Muscle of leg (tissue), 16 donors: ENCODE measurements around the gene LRRC9. TPM values are rescaled to one million over a fixed set of nuclear protein-coding genes. Genes with fewer than 3 reads are reported as not detected.
A peak's percentile ranks its signal among the peaks of the same experiment; 100 is the strongest.

ENCODE experiments used
- DNase-seq: peaks from one replicate; pipeline ENCODE4 v3.0.0; 2013
- H3K27ac ChIP-seq: one replicate; pipeline ENCODE4 v1.5.1; 2013; ENCODE audit warnings: mild to moderate bottlenecking, low read length, control low read depth
- H3K27me3 ChIP-seq: one replicate; pipeline ENCODE4 v1.6.1; 2013; ENCODE audit warnings: low read length; ENCODE audit not compliant: control insufficient read depth, insufficient read depth
- H3K36me3 ChIP-seq: one replicate; pipeline ENCODE4 v1.6.1; 2013; ENCODE audit warnings: low read length; ENCODE audit not compliant: control insufficient read depth, insufficient read depth
- H3K4me1 ChIP-seq: one replicate; pipeline ENCODE4 v1.6.1; 2013; ENCODE audit warnings: low read length; ENCODE audit not compliant: control insufficient read depth, insufficient read depth
- H3K4me3 ChIP-seq: one replicate; pipeline ENCODE4 v1.5.1; 2013; ENCODE audit warnings: low read length, control low read depth
- H3K9me3 ChIP-seq: replicated peaks from 2 replicates; pipeline ENCODE4 v1.6.1; 2013; ENCODE audit warnings: low read depth, low read length; ENCODE audit not compliant: control insufficient read depth
- WGBS: methylation state at CpG from one replicate; pipeline ENCODE4 v1.1.5; 2013; ENCODE audit warnings: missing lambda C conversion rate; ENCODE audit not compliant: insufficient coverage; 5-methylcytosine and 5-hydroxymethylcytosine counted together
- long read RNA-seq, 11 donors: transcript quantifications; one replicate each; lab custom pipeline, GENCODE V29; 2026
- polyA plus RNA-seq, 8 donors: library from polyadenylated mRNA; unstranded; fragments of 120-200 nt; gene quantifications; one replicate each; pipeline versions ENCODE4 v1.2.1 to v1.2.3, GENCODE V29; 2013; ENCODE audit warnings: inconsistent platforms in 1 of 8, low replicate concordance in 1 of 8; ENCODE audit not compliant: insufficient read length in 8 of 8, insufficient read depth in 1 of 8
- total RNA-seq: library from RNA; stranded (reverse); fragments of 120-200 nt; gene quantifications from one replicate; pipeline ENCODE4 v1.2.4, GENCODE V29; 2013

LRRC9 gene
- total RNA-seq: 0.27 TPM
- under 1 TPM; 0.11 to 0.38 (median 0.21) TPM for polyA plus RNA-seq
- long read RNA-seq, donor 1: 0 reads
- long read RNA-seq, donor 2: 0 reads
- long read RNA-seq, donor 3: 0 reads
- long read RNA-seq, donor 4: 0 reads
- long read RNA-seq, donor 5: 0 reads
- long read RNA-seq, donor 6: 0 reads
- long read RNA-seq, donor 7: 0 reads
- long read RNA-seq, donor 8: 0 reads
- long read RNA-seq, donor 9: 0 reads
- long read RNA-seq, donor 10: 0 reads
- long read RNA-seq, donor 11: 0 reads

DNA sequence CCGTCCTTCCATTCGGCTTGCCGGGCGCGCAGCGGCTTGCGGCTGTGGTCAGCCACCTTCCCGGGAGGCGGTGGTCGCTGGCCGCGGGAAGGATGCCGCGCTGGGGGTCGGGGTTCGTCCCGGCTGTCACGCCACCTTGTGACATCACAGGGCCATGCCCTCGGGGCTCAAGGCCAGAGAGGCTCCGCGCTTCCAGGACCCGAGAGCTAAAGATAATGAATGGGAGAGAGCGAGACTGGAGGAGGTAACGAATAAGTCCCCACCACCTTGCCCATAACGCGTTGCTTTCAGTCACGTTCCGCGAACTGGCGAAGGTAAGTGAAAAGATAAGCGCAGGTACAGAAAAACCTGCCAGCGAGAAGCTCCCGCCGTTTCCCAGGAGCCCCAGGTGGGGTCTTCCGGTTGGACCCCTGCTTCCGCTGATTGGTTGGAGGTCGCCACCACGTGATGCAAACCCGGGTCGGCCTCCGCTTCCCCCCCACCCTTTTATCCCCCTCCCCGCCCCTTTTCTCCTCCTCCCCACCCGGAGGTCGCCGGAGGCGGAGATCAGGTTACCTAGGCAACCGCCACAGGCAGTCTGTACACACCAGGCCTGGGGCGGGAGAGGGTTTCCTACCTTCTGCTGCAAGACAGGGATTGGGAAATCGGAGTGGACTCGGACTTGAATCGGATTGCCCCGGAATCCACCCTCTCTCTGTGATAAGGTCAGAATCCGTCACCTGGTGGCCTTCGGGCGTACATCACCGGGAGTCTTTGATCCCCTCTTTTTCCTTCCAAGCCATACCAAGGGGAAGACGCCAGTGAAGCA lies at the start of gene LRRC9:
LRRC9 (plus strand) TSS at position 575 of the 808 bp plus-strand sequence.
- Histone ChIP-seq H3K9me3 (no peaks in the 10 kb centered on the region), H3K27me3 (peaks cover 11% of the 10 kb centered on the region), H3K4me1 (peaks cover 6% of the 10 kb centered on the region), H3K27ac (no peak within 1 kb of the TSS), H3K36me3 (no peaks in the 10 kb centered on the region), H3K4me3 (peak within 1 kb of the TSS; percentile 60)
- DNase-seq: peak; percentile 69
- WGBS: under 1% methylated on average over 26 of the region's 57 CpGs

DNA sequence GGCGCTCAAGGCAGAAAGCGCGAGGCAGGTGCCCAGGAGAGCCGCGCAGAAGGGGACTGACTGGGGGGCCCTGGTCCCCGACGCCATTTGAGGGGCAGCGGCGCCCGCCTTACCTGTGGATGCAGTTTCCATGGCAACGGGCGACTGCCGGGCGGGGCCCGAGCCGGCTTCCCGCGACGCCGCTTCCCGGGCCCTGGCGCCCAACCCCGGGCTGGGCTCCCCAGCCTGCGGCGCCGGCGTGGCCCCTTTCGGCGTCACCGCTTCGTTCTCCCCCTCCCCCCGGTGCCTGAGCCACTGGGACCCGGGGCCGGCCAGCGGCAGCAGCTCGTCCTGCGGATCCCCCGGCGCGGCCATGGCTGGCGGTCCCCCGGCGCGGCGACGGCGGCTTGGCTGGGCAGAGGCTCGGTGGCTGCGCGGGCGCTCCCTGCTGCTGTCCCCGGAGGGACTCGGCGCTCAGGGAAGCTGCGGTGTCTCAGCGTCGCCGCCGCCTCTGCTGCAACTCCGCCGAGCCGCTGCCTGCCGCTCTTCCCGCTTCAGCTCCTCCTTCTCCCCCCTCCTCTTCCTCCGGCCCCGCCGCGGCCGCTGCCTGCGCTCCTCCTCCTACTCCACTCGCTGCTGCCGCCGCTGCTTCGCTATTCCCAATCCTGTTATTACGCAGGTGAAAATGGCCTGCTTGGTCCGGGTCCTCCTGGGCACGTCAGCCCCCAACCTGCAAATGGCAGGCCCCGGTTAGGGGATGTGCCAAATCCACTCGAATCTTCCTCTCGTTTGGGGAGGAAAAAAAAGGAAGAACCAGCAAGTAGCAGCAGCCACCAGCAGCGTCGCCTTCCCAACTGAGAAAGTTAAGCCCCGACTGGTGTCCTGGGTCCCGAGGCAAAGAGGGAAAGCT lies 49.4 kb upstream of the LRRC9 start, which contains the start of gene RTN1:
RTN1 (minus strand) TSS at position 500 of the 889 bp plus-strand sequence; CDS start at position 354, 146 bp downstream.
- peaks cover 11% of the 10 kb centered on the region for H3K4me1 ChIP-seq
- H3K4me3 ChIP-seq: peak within 1 kb of the TSS; percentile 55
- H3K36me3 ChIP-seq: no peaks in the 10 kb centered on the region
- peak; percentile 68 for DNase-seq
- no peaks in the 10 kb centered on the region for H3K9me3 ChIP-seq
- H3K27ac ChIP-seq: no peak within 1 kb of the TSS
- 0% methylated on average over 80 of the region's 84 CpGs for WGBS
- peaks cover 27% of the 10 kb centered on the region for H3K27me3 ChIP-seq

DNA sequence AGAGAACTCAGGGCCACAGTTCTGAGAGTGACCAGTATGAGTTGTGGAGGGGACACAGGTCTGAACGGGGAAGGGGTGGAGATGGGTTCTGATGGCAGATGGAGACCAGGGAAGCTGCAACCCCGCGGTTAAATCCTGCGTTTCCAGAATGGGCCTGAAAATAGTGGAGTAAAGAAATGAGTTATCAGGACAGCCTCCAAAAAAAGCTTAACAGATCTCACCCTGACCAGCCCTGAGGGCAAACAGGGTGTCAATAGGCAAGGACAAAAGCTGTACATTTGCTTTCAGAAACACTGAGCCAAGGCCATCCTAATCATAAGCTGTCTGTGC lies 48.8 kb upstream of the LRRC9 start:
- peak overlapping the region; percentile 55 for H3K4me3 ChIP-seq
- H3K4me1 ChIP-seq: peaks cover 11% of the 10 kb centered on the region
- H3K27ac ChIP-seq: no peak overlapping the region
- no peaks in the 10 kb centered on the region for H3K9me3 ChIP-seq
- peaks cover 27% of the 10 kb centered on the region for H3K27me3 ChIP-seq
- no peaks in the 10 kb centered on the region for H3K36me3 ChIP-seq
- WGBS: 4% methylated on average over 4 of the region's 4 CpGs
- DNase-seq: no peak

DNA sequence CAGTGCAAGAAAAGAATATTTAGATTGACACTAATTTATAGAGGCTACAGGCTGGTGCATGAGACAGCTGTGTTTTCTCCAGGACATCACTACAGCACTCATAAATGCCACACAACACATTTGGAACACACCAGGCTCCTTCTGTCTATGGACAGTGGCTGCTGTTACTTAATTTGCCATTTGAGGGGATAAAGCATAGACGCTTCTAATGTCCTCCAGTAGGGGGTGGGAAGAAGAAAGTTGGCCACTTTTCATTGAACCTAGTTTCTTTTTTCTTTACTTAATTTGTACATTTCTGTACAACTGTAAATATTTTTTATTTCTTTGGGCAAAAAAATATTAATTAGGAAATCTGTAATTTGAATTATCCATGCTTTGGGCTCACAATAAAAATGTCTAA lies 37.0 kb upstream of the LRRC9 start:
- Histone ChIP-seq H3K36me3 (no peaks in the 10 kb centered on the region), H3K9me3 (no peaks in the 10 kb centered on the region), H3K4me3 (no peak overlapping the region), H3K27ac (no peak overlapping the region), H3K27me3 (no peaks in the 10 kb centered on the region), H3K4me1 (no peaks in the 10 kb centered on the region)
- DNase-seq: no peak
- no CpG with 5 or more reads among the region's 1 CpG for WGBS

DNA sequence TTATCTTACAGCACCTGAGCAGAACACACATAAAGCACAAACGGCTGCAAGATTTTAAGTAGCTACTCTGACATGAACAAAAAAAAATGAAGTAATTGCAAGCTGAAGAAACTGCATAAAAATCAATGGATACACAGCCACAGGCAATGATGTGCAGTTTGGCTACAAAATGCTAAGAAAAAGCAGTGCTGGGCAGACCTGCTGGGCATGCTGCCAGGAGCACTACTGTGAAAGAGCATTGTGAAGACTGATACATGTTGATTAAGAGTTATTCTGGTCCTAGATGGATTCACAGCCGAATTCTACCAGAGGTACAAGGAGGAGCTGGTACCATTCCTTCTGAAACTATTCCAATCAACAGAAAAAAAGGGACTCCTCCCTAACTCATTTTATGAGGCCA lies 29.3 kb upstream of the LRRC9 start:
- H3K9me3 ChIP-seq: no peaks in the 10 kb centered on the region
- no peak overlapping the region for H3K27ac ChIP-seq
- no peaks in the 10 kb centered on the region for H3K4me1 ChIP-seq
- no peak overlapping the region for H3K4me3 ChIP-seq
- no peaks in the 10 kb centered on the region for H3K36me3 ChIP-seq
- DNase-seq: no peak
- H3K27me3 ChIP-seq: no peaks in the 10 kb centered on the region
- no CpG with 5 or more reads among the region's 2 CpGs for WGBS

DNA sequence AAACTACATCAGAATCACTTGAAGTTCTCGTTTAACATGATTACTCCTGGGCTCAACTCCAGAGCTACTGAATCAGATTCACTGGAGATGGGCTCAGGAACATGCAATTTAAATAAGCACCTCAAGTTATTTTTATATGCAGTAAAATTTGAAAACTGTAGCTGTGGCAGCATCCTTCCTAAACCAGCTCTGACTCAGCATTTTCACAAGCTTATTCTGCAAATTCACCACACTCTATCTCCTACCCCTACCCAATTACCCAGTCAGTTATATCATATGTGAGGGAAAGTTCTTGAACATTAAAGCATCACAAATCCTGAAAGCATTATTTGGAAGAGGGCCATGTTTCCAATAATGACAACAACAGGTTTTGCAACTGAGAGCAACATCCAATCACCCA lies 24.2 kb upstream of the LRRC9 start:
- Histone ChIP-seq H3K27me3 (no peaks in the 10 kb centered on the region), H3K36me3 (no peaks in the 10 kb centered on the region), H3K4me1 (no peaks in the 10 kb centered on the region), H3K4me3 (no peak overlapping the region), H3K9me3 (no peaks in the 10 kb centered on the region), H3K27ac (no peak overlapping the region)
- no peak for DNase-seq
- WGBS: no CpG with 5 or more reads among the region's 1 CpG

DNA sequence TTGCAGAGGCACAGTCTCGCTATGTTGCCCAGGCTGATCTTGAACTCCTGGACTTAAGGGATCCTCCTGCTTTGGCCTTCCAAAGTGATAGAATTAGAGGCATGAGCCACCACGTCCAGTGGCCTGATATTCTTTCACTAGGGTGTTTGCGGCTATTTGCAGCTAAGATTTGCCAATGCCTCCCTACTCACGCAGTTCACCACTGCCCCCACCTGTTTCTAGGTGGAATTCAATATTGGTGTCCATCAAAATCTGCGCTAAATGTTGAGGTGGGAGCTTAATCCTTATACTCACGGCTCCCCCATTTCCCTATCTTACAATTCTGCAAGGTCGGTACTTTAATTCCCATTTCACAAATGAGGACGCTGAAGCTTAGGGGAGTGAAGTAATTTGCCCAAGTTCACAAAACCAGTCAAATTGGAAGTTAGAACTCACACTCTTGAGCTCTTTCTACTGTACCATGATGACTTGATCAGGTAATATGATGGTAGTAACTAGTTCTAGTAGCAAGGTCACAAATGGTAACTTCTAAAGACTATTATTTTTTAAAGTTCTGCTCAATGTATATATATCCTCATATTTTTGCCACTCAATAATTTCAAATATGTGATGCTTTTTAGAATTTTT lies 22.1 kb upstream of the LRRC9 start:
- Histone ChIP-seq H3K4me3 (no peak overlapping the region), H3K27me3 (no peaks in the 10 kb centered on the region), H3K9me3 (peaks cover 2% of the 10 kb centered on the region), H3K36me3 (no peaks in the 10 kb centered on the region), H3K4me1 (no peaks in the 10 kb centered on the region), H3K27ac (no peak overlapping the region)
- 82% methylated on average over 1 of the region's 8 CpGs for WGBS
- DNase-seq: peak; percentile 31

DNA sequence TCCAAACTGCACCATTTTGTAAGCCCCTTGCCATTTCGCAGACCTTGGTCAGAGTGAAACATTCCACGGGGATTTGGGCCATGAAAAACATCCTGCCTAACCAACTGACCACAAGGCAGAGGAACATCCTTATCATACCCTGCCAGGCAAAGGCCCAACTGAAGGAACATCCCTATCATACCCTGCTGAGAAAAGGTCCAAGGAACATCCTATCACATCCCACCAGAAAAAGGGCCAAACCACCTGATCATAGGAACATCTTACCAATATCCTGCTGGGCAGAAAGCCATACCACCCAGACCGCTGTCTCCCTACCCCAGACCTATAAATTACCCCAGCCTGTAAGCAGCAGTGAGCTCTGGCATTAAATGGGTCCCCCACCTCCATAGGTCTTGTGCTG lies 19.4 kb upstream of the LRRC9 start:
- Histone ChIP-seq H3K4me1 (no peaks in the 10 kb centered on the region), H3K4me3 (no peak overlapping the region), H3K9me3 (peaks cover 2% of the 10 kb centered on the region), H3K27ac (no peak overlapping the region), H3K27me3 (no peaks in the 10 kb centered on the region), H3K36me3 (no peaks in the 10 kb centered on the region)
- no CpG with 5 or more reads among the region's 3 CpGs for WGBS
- no peak for DNase-seq

DNA sequence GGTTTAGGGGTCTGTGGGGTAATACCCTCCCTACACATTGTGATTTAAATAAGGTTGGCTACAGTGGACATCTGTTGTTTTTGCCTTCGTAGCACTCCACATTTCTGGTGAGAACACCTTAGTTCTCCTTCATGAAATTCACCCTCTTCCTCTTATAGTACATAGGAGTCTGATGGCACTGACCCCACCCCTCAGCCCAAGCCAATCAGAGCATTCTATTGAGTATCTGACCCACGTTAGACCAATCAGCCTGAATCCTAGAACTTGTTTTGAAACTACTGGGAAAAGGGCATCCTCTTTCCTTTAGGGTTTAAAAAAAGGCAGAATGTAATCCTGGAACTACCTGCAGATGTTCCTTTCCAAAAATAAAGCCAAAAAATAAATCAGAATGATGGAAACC lies 15.8 kb upstream of the LRRC9 start:
- H3K27me3 ChIP-seq: no peaks in the 10 kb centered on the region
- no peak overlapping the region for H3K4me3 ChIP-seq
- no peak overlapping the region for H3K27ac ChIP-seq
- no peaks in the 10 kb centered on the region for H3K36me3 ChIP-seq
- H3K4me1 ChIP-seq: no peaks in the 10 kb centered on the region
- DNase-seq: no peak
- peaks cover 2% of the 10 kb centered on the region for H3K9me3 ChIP-seq
- no CpG with 5 or more reads among the region's 2 CpGs for WGBS
